ENCODE measurements around the gene PSMD9. TPM values are rescaled to one million over a fixed set of nuclear protein-coding genes. Genes with fewer than 3 reads are reported as not detected.

The PSMD9 gene
- total and polyA plus RNA-seq, 2 experiments from 2014 or later: 106 to 114 TPM

DNA sequence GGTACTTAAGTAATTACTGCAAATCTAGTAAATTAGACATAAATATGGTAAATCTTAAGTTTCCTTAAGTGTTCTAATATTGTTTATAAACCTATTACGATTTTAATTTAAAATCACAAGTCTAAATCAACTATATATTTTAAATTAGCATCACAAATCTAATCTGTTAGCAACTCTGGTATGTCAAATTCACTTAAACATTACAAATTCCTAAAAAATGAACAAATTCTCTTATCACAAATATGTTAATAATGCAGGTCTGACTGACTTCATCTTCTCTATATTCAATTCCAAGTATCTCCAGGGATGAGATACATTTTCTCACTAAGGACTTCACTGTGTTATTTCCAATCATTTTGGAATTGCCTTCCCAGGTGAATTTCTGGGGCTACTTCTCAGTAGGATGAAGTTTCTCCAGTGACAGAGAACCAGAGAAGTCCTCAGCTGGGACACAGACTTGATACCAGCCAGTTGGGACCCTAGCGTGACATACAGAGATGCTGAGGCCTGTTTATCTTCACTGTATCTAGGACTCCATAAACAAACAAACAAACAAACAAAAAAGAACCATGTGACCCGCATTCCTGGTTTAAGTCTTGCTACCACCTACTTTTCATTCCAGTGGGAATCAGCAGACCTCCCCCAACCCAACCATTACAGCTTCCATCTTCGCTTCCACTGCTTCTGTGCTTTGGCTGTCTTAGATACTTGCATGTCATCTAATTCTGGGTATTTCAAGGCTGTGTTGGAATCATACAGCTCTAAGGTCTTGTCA lies 51.6 kb downstream of the PSMD9 start:
- Histone ChIP-seq H3K4me3 (no peak overlapping the region), H3K36me3 (replicated peaks; ENCODE audit: insufficient read depth, low read depth) (no peaks in the 10 kb centered on the region), H4K20me1 (ENCODE audit: insufficient read depth, poor library complexity, severe bottlenecking) (no peaks in the 10 kb centered on the region), H3K27me3 (no peaks in the 10 kb centered on the region), H3K9me3 (ENCODE audit: low read depth) (no peaks in the 10 kb centered on the region), H3K79me2 (no peaks in the 10 kb centered on the region), H3K27ac (no peak overlapping the region), H3K9me2 (replicated peaks; ENCODE audit: insufficient read depth) (no peaks in the 10 kb centered on the region), H3K4me2 (no peak overlapping the region), H2AFZ (no peak overlapping the region), H3K4me1 (ENCODE audit: insufficient read depth) (no peaks in the 10 kb centered on the region)
- WGBS (ENCODE audit: low lambda C conversion rate, missing lambda C conversion rate): 93% methylated on average over 4 of the region's 4 CpGs
- TF ChIP-seq EZH2phosphoT487 (IDR thresholded peaks at IDR 0.05; ENCODE audit: low read depth, severe bottlenecking, unreplicated experiment) (no peak), EZH2 (IDR thresholded peaks at IDR 0.05; ENCODE audit: borderline replicate concordance) (no peak)
- no peak for DNase-seq (ENCODE audit: low spot score)

DNA sequence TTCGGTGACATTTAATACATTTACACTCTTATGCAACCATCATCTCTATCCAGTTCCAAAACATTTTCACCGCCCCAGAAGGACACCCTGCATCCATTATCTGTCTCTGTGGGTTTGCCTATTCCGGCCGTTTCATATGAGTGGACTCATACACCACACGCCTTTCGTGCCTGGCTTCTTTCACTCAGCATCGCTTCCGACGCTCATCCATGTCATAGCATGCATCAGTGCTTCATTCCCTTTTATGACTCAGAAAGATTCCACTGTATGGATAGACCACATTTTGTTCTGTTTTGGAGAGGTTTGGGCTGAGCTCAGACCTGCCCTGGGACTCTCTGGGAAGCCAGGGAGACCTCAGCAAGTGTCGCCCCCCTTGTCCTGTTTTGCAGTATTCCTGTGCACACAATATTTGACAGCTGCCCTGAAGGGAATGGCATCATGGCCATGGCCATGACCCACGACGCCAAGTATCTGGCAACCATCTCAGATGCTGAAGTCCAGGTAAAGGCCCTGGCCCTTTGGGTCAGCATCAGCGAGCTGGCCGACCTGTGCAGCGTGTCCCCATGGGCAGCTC lies 53.6 kb downstream of the PSMD9 start:
- H3K9me3 ChIP-seq (ENCODE audit: low read depth): peaks cover 7% of the 10 kb centered on the region
- no peaks in the 10 kb centered on the region for H3K79me2 ChIP-seq
- peak; percentile 15 for DNase-seq (ENCODE audit: low spot score)
- H3K4me1 ChIP-seq (ENCODE audit: insufficient read depth): no peaks in the 10 kb centered on the region
- no peak for TF ChIP-seq EZH2 (IDR thresholded peaks at IDR 0.05; ENCODE audit: borderline replicate concordance)
- TF ChIP-seq, protein P1, sequence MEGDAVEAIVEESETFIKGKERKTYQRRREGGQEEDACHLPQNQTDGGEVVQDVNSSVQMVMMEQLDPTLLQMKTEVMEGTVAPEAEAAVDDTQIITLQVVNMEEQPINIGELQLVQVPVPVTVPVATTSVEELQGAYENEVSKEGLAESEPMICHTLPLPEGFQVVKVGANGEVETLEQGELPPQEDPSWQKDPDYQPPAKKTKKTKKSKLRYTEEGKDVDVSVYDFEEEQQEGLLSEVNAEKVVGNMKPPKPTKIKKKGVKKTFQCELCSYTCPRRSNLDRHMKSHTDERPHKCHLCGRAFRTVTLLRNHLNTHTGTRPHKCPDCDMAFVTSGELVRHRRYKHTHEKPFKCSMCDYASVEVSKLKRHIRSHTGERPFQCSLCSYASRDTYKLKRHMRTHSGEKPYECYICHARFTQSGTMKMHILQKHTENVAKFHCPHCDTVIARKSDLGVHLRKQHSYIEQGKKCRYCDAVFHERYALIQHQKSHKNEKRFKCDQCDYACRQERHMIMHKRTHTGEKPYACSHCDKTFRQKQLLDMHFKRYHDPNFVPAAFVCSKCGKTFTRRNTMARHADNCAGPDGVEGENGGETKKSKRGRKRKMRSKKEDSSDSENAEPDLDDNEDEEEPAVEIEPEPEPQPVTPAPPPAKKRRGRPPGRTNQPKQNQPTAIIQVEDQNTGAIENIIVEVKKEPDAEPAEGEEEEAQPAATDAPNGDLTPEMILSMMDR (IDR thresholded peaks at IDR 0.05; ENCODE audit: poor library complexity): no peak
- no peak for TF ChIP-seq EZH2phosphoT487 (IDR thresholded peaks at IDR 0.05; ENCODE audit: low read depth, severe bottlenecking, unreplicated experiment)
- no peaks in the 10 kb centered on the region for H3K27me3 ChIP-seq
- H3K4me2 ChIP-seq: no peak overlapping the region
- H3K36me3 ChIP-seq (replicated peaks; ENCODE audit: insufficient read depth, low read depth): no peaks in the 10 kb centered on the region
- no peak overlapping the region for H2AFZ ChIP-seq
- H4K20me1 ChIP-seq (ENCODE audit: insufficient read depth, poor library complexity, severe bottlenecking): no peaks in the 10 kb centered on the region
- H3K4me3 ChIP-seq: no peak overlapping the region
- H3K9me2 ChIP-seq (replicated peaks; ENCODE audit: insufficient read depth): no peaks in the 10 kb centered on the region
- WGBS (ENCODE audit: low lambda C conversion rate, missing lambda C conversion rate): 88% methylated on average over 15 of the region's 15 CpGs
- H3K27ac ChIP-seq: no peak overlapping the region

DNA sequence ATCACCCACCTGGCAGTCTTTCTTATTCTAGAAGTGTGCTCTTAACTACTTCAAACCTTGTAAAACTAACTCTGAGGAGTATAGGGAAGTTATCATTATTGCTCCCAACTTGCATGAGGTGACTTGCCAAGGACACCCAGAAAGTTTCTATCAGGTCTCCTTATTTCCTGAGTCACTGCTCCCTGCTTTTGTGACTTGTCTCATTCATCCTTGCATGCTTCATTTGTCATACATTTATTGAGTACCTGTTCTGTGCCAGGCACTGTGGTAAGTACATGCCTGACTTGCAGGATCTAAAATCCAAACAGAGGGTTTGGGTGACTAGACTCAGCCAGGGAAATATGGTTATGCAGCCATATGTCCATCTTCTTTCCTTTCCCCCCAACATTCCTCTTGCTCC lies 55.3 kb downstream of the PSMD9 start:
- Histone ChIP-seq H3K4me3 (no peak overlapping the region), H3K9me3 (ENCODE audit: low read depth) (peaks cover 7% of the 10 kb centered on the region), H3K36me3 (replicated peaks; ENCODE audit: insufficient read depth, low read depth) (no peaks in the 10 kb centered on the region), H3K4me1 (ENCODE audit: insufficient read depth) (no peaks in the 10 kb centered on the region), H4K20me1 (ENCODE audit: insufficient read depth, poor library complexity, severe bottlenecking) (no peaks in the 10 kb centered on the region), H3K79me2 (no peaks in the 10 kb centered on the region), H3K4me2 (no peak overlapping the region), H3K9me2 (replicated peaks; ENCODE audit: insufficient read depth) (no peaks in the 10 kb centered on the region), H2AFZ (no peak overlapping the region), H3K27ac (no peak overlapping the region), H3K27me3 (no peaks in the 10 kb centered on the region)
- TF ChIP-seq EZH2 (IDR thresholded peaks at IDR 0.05; ENCODE audit: borderline replicate concordance) (no peak), EZH2phosphoT487 (IDR thresholded peaks at IDR 0.05; ENCODE audit: low read depth, severe bottlenecking, unreplicated experiment) (no peak)
- TF ChIP-seq, protein P1 (IDR thresholded peaks at IDR 0.05; ENCODE audit: poor library complexity): no peak
- DNase-seq (ENCODE audit: low spot score): no peak

DNA sequence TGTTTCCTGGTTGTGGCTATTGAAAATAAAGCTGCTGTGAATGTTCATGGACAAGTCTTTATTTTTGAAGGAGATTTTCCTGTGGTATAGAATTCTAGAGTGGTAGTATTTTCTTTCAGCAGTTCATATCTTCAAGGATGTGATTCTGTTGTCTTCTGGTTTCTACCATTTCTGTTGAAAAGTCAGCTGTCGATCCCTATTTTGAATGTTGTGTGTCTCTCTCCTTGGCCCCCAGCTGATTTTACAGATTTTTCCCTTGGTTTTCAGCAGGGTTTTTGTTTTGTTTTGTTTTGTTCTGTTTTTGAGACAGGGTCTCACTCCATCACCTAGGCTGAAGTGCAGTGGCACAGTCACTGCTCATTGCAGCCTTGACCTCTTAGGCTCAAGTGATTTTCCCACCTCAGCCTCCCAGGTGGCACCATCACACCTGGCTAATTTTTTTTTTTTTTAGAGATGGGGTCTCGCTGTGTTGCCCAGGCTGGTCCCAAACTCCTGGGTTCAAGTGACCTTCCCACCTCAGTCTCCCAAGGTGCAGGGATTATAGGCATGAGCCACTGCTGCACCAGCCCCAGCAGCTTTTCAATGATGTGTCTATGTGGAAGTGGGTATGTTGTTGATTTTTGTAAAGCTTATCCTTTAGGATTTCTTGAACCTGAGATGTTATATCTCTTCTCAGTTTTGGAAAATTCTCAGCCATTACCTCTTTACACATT lies 57.9 kb downstream of the PSMD9 start:
- DNase-seq (ENCODE audit: low spot score): no peak
- TF ChIP-seq EZH2 (IDR thresholded peaks at IDR 0.05; ENCODE audit: borderline replicate concordance) (no peak), EZH2phosphoT487 (IDR thresholded peaks at IDR 0.05; ENCODE audit: low read depth, severe bottlenecking, unreplicated experiment) (no peak)
- TF ChIP-seq, protein P1 (IDR thresholded peaks at IDR 0.05; ENCODE audit: poor library complexity): no peak
- H4K20me1 ChIP-seq (ENCODE audit: insufficient read depth, poor library complexity, severe bottlenecking): no peaks in the 10 kb centered on the region
- H3K36me3 ChIP-seq (replicated peaks; ENCODE audit: insufficient read depth, low read depth): no peaks in the 10 kb centered on the region
- H3K4me1 ChIP-seq (ENCODE audit: insufficient read depth): no peaks in the 10 kb centered on the region
- H3K4me2 ChIP-seq: no peak overlapping the region
- 100% methylated on average over 2 of the region's 2 CpGs for WGBS (ENCODE audit: low lambda C conversion rate, missing lambda C conversion rate)
- no peaks in the 10 kb centered on the region for H3K79me2 ChIP-seq
- H3K9me2 ChIP-seq (replicated peaks; ENCODE audit: insufficient read depth): no peaks in the 10 kb centered on the region
- no peak overlapping the region for H3K27ac ChIP-seq
- H3K9me3 ChIP-seq (ENCODE audit: low read depth): peaks cover 7% of the 10 kb centered on the region
- no peak overlapping the region for H2AFZ ChIP-seq
- no peaks in the 10 kb centered on the region for H3K27me3 ChIP-seq
- no peak overlapping the region for H3K4me3 ChIP-seq

Measured in hepatocyte (in vitro differentiated cells).